GM12801 (cell line): ENCODE data around the gene CAMK2D.

ENCODE experiments used
- TF ChIP-seq, protein P1 (sequence below): IDR thresholded peaks from one replicate; pipeline ENCODE4 v1.5.1; 2011; ENCODE audit warnings: control low read depth; ENCODE audit not compliant: insufficient read length; ENCODE audit errors: extremely low read depth

Gene CAMK2D

DNA sequence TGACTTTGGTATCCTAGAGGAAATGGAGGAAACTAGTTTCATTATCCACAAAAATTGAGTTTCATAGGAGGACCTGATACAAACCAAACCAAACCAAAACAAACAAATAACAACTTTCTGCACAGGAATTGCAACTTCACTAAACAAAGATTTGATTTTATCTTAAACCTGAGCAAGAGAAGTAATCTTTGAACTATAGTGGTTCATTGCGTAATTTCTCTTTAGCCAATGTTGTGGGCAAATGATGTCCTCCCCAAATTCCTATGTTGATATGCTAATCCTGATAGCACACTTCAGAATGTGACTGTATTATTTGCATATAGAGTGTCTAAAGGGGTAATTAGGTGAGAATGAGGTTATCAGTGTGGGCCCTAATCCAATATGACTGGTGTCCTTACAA lies 102.4 kb downstream of the CAMK2D start:
- TF ChIP-seq, protein P1, sequence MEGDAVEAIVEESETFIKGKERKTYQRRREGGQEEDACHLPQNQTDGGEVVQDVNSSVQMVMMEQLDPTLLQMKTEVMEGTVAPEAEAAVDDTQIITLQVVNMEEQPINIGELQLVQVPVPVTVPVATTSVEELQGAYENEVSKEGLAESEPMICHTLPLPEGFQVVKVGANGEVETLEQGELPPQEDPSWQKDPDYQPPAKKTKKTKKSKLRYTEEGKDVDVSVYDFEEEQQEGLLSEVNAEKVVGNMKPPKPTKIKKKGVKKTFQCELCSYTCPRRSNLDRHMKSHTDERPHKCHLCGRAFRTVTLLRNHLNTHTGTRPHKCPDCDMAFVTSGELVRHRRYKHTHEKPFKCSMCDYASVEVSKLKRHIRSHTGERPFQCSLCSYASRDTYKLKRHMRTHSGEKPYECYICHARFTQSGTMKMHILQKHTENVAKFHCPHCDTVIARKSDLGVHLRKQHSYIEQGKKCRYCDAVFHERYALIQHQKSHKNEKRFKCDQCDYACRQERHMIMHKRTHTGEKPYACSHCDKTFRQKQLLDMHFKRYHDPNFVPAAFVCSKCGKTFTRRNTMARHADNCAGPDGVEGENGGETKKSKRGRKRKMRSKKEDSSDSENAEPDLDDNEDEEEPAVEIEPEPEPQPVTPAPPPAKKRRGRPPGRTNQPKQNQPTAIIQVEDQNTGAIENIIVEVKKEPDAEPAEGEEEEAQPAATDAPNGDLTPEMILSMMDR = no peak

DNA sequence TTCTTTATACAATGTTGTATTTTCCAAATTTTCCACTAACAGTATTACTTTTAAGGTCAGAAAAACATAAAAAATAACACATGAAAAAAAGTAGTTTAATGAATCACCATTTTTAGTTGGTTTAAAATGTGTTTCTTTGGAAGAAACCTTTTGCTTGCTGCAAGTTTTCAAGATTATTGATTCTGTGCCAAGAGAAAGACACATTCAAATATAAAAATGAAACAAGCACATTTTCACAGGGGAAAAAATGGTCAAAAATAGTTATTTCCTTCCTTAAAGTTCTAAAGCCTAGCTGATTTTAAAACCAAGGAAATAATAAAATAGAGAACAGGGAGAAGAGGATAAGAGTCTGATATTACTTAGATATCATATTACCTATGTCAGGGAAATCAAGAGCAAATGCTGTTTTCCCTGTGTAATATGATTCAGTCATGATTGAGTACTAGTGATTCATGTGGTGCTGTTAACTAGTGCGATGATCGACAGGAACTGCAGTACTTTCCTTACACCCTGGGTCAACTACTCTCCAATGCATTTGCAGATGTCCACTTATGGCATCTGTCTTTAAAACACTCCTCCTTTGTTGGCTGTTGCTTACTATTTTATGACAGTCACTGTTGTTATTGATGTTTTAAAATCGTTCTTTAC lies 103.8 kb downstream of the CAMK2D start:
- TF ChIP-seq, protein P1 = no peak

DNA sequence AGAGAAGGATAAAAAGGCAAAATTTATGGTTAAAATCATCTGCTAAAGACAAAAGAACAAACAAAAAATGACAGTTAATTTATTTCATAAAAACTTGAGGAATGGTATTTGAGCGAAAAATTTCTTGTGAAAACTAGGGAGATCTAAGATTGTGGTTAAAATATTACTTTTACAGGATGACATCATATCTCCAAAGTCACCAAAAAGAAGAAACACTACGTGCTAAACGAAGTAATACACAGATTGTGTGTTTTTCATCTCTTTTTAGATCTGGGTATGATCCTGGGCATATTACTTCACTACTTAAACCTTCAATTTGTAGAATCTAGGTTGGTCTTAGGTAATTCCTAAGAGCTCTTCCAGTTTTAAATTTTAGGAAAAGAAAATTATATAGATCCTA lies 107.7 kb downstream of the CAMK2D start:
- TF ChIP-seq, protein P1 = no peak

DNA sequence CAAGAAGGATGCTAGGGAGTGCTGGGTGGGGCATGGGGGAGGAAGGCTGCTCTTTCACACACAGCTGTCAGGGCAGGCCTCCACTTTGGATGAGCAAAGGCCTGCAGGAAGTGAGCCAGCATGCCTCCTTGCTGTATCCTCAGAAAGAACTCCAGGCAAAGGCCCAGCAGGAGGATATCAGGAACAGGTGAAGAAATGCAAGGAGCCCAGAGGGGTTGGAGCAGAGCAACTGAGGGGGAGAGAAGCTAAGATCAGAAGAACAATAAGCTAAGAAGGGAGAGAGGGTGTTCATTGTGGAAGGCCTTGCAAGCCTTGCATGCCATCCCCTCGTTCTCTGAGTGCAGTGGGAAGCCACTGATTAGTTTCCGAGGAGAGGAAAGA lies 115.1 kb downstream of the CAMK2D start:
- TF ChIP-seq, protein P1 = no peak

DNA sequence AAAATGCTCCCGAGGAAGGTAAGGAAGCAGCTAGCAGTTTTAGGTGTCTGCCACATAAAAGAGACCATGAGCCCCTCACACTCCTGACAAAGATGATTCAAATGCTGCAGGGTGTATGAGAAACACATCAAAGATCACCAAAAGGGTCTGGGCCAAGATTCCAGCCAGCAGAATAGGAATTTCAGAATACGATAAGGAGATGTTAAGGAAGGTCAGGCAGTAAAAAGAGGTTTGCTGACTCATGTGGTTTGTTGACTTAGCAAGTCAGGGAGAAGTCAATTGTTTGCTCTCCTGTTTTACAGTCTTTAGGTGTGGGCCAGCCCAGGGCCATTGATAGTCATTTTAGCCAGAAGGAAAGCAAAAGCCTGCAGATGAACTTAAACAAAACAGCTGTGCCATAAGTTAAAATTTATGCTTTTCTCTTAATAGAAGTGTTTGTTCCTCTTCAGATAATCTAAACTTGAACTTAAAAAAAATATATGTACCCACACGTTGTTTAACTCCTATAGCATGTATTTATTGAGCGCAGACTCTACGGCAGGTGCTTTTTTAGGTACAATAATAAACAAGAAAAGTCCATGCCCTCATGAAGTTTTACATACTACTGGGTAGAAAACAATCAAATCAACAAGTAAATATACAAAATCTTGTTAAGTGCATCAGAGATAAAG lies 115.6 kb downstream of the CAMK2D start:
- TF ChIP-seq, protein P1 = no peak

DNA sequence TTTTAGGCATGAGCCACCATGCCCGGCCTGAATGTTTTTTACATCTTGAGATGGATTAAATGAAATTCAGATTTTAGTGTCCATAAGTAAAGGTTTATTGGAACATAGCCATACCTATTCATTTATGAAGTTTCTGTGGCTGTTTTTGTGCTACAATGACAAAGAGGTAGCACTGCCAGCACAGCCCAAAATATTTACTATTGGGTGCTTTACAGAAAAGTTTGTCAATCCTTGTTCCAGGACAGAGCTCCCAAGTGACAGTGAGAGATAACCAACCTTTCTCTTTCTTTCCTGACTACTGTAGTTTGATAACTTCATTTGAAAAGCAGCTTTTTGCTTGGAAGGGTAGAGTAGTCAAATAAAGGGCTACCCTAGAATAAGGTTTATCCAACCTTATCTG lies 116.2 kb downstream of the CAMK2D start:
- TF ChIP-seq, protein P1 = no peak

DNA sequence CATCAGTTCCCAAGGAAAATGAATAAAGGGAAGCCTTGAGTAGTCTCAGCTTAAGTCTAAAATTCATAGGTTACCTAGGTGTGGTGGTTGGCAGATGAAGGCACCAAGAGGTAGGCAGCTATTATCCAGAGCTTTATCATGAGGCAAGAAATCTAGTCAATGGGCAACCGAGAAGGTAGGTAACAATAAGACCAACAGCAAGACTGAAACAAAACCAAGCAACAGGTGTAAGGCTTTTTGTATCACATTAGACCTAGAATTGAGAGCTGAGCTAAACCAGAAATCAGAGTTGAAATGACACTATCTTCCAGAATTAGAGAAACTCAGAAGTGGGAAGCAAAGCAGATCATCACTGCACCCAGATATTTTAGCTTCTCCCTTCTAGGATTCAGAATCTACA lies 117.1 kb downstream of the CAMK2D start:
- TF ChIP-seq, protein P1 = no peak

DNA sequence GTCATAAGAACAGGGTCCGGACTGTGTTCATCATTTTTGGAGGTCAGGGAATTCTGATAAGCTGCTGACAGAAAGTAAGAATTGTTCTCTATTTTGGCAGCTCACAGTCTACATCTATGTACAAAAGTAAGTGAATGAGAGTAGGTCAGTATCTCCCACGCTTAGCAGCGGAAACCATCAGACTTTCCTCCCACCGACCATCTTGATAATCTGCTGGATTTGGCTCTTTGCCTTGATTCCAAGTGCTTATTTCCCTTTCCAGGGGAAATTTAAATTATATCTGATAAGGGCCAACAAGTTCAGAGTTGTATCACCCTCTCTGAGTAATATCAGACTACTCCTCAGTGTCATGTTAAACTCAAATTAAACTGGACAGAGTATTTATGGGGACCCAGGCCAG lies 118.0 kb downstream of the CAMK2D start:
- TF ChIP-seq, protein P1 = no peak
